ENCODE results near the gene COL4A1.

Gene COL4A1

DNA sequence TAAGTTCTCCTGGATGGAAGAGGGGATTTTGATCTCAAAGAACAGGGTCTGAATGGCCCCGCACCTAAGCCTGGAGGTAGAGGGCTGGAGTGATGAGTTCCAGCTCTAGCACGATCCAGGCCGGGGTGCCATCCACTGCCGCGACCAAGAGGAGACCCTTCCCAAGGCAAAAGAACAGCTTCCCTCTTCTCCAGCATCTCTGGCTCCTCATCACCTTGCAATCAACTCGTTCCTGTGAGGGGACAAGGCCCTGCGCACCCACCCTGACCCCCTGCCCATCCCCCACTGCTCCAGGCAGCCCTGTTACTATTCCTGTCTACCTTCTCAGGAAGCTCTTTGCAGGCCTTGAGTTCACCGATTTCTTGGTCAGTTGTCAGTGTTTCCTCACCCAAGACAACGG lies 17.8 kb downstream of the COL4A1 start:
- Histone ChIP-seq H2AFZ (ENCODE audit: low read length) (no peak overlapping the region), H3K27ac (ENCODE audit: low read length) (no peak overlapping the region), H4K20me1 (ENCODE audit: insufficient read depth, low read length) (no peaks in the 10 kb centered on the region), H3F3A (ENCODE audit: insufficient read depth, low read length) (no peaks in the 10 kb centered on the region), H3K4me3 (ENCODE audit: low read length) (no peak overlapping the region), H3K4me2 (ENCODE audit: low read depth, low read length) (no peak overlapping the region), H3K36me3 (replicated peaks; ENCODE audit: insufficient read depth, low read length) (no peaks in the 10 kb centered on the region), H3K79me2 (ENCODE audit: low read length) (no peaks in the 10 kb centered on the region), H3K9me2 (replicated peaks; ENCODE audit: insufficient read depth, low read length) (no peaks in the 10 kb centered on the region), H3K4me1 (ENCODE audit: low read length) (no peaks in the 10 kb centered on the region), H3K27me3 (replicated peaks; ENCODE audit: insufficient read depth, low read length) (no peaks in the 10 kb centered on the region), H3K9ac (ENCODE audit: low read length) (no peak overlapping the region), H3K9me3 (replicated peaks; ENCODE audit: insufficient read depth, low read length) (no peaks in the 10 kb centered on the region)
- TF ChIP-seq EZH2 (optimal IDR thresholded peaks at IDR 0.05; ENCODE audit: low read depth, low read length) (no peak), EZH2phosphoT487 (IDR thresholded peaks at IDR 0.05; ENCODE audit: low read length) (no peak)
- TF ChIP-seq, protein P1, sequence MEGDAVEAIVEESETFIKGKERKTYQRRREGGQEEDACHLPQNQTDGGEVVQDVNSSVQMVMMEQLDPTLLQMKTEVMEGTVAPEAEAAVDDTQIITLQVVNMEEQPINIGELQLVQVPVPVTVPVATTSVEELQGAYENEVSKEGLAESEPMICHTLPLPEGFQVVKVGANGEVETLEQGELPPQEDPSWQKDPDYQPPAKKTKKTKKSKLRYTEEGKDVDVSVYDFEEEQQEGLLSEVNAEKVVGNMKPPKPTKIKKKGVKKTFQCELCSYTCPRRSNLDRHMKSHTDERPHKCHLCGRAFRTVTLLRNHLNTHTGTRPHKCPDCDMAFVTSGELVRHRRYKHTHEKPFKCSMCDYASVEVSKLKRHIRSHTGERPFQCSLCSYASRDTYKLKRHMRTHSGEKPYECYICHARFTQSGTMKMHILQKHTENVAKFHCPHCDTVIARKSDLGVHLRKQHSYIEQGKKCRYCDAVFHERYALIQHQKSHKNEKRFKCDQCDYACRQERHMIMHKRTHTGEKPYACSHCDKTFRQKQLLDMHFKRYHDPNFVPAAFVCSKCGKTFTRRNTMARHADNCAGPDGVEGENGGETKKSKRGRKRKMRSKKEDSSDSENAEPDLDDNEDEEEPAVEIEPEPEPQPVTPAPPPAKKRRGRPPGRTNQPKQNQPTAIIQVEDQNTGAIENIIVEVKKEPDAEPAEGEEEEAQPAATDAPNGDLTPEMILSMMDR (IDR thresholded peaks at IDR 0.05; ENCODE audit: low read length) = no peak
- DNase-seq = no peak

- Histone ChIP-seq H3K9ac (ENCODE audit: low read length) (no peak overlapping the region), H3K27ac (ENCODE audit: low read length) (no peak overlapping the region), H4K20me1 (ENCODE audit: insufficient read depth, low read length) (no peaks in the 10 kb centered on the region), H3K4me1 (ENCODE audit: low read length) (no peaks in the 10 kb centered on the region), H3K79me2 (ENCODE audit: low read length) (no peaks in the 10 kb centered on the region), H3K9me2 (replicated peaks; ENCODE audit: insufficient read depth, low read length) (no peaks in the 10 kb centered on the region), H3K9me3 (replicated peaks; ENCODE audit: insufficient read depth, low read length) (no peaks in the 10 kb centered on the region), H3K27me3 (replicated peaks; ENCODE audit: insufficient read depth, low read length) (no peaks in the 10 kb centered on the region), H3K4me3 (ENCODE audit: low read length) (no peak overlapping the region), H3F3A (ENCODE audit: insufficient read depth, low read length) (no peaks in the 10 kb centered on the region), H2AFZ (ENCODE audit: low read length) (no peak overlapping the region), H3K36me3 (replicated peaks; ENCODE audit: insufficient read depth, low read length) (no peaks in the 10 kb centered on the region), H3K4me2 (ENCODE audit: low read depth, low read length) (no peak overlapping the region)
- TF ChIP-seq EZH2 (optimal IDR thresholded peaks at IDR 0.05; ENCODE audit: low read depth, low read length) (no peak), EZH2phosphoT487 (IDR thresholded peaks at IDR 0.05; ENCODE audit: low read length) (no peak)
- TF ChIP-seq, protein P1 (IDR thresholded peaks at IDR 0.05; ENCODE audit: low read length) = no peak
- DNase-seq = no peak
These were observed 19.8 kb downstream of the COL4A1 start for GRCh38 chr13:110286833-110287819.

- Histone ChIP-seq H3K4me3 (ENCODE audit: low read length) (no peak overlapping the region), H4K20me1 (ENCODE audit: insufficient read depth, low read length) (no peaks in the 10 kb centered on the region), H3K27me3 (replicated peaks; ENCODE audit: insufficient read depth, low read length) (no peaks in the 10 kb centered on the region), H2AFZ (ENCODE audit: low read length) (no peak overlapping the region), H3K79me2 (ENCODE audit: low read length) (no peaks in the 10 kb centered on the region), H3K4me1 (ENCODE audit: low read length) (no peaks in the 10 kb centered on the region), H3K9me3 (replicated peaks; ENCODE audit: insufficient read depth, low read length) (no peaks in the 10 kb centered on the region), H3K9ac (ENCODE audit: low read length) (no peak overlapping the region), H3K9me2 (replicated peaks; ENCODE audit: insufficient read depth, low read length) (no peaks in the 10 kb centered on the region), H3K36me3 (replicated peaks; ENCODE audit: insufficient read depth, low read length) (no peaks in the 10 kb centered on the region), H3K4me2 (ENCODE audit: low read depth, low read length) (no peak overlapping the region), H3K27ac (ENCODE audit: low read length) (no peak overlapping the region), H3F3A (ENCODE audit: insufficient read depth, low read length) (no peaks in the 10 kb centered on the region)
- TF ChIP-seq EZH2phosphoT487 (IDR thresholded peaks at IDR 0.05; ENCODE audit: low read length) (no peak), EZH2 (optimal IDR thresholded peaks at IDR 0.05; ENCODE audit: low read depth, low read length) (no peak)
- TF ChIP-seq, protein P1 (IDR thresholded peaks at IDR 0.05; ENCODE audit: low read length) = no peak
- DNase-seq = no peak
These were observed 20.7 kb downstream of the COL4A1 start for GRCh38 chr13:110285991-110286832.

Measured in MM.1S (cell line).